Peyer's patch (tissue), 4 donors: Measurements from ENCODE around the gene VPS4B.

Experiments used
- POLR2A ChIP-seq, 2 donors: fragments of 450-650 bp; IDR thresholded peaks; one replicate each; pipeline ENCODE4 v1.5.1; 2017; ENCODE audit warnings: antibody characterized with exemption in 2 of 2, mild to moderate bottlenecking in 2 of 2, moderate library complexity in 2 of 2
- TF ChIP-seq, protein P1 (sequence below), 6 experiments: fragments of 450-650 bp in 4 of 6; fragments of 200-600 bp in 2 of 6; sonication (generic) in 1 of 6; IDR thresholded peaks; one replicate each; pipeline ENCODE4 v1.5.1; 2017 to 2019; ENCODE audit warnings: antibody characterized with exemption in 6 of 6, mild to moderate bottlenecking in 3 of 6, moderate library complexity in 1 of 6

DNA sequence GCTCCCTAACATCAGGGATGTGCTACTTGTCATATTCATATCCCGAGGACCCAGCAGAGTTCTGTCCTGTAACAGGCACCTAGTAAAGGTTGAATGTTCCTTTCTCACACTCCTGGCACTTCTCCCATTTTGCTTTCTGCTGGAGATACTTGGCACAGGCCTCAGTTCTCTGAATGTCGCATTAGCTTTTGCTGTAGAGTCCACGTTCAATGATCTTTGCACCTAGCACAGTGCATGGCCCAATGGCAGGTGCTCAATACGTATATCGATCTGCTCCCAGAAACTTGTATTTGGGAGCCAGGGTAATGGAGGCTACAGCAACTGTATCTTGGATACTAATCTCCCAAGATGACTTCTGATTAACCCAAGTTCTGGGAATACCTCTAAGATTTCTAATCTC lies 24.8 kb upstream of the VPS4B start:
- TF ChIP-seq, protein P1, sequence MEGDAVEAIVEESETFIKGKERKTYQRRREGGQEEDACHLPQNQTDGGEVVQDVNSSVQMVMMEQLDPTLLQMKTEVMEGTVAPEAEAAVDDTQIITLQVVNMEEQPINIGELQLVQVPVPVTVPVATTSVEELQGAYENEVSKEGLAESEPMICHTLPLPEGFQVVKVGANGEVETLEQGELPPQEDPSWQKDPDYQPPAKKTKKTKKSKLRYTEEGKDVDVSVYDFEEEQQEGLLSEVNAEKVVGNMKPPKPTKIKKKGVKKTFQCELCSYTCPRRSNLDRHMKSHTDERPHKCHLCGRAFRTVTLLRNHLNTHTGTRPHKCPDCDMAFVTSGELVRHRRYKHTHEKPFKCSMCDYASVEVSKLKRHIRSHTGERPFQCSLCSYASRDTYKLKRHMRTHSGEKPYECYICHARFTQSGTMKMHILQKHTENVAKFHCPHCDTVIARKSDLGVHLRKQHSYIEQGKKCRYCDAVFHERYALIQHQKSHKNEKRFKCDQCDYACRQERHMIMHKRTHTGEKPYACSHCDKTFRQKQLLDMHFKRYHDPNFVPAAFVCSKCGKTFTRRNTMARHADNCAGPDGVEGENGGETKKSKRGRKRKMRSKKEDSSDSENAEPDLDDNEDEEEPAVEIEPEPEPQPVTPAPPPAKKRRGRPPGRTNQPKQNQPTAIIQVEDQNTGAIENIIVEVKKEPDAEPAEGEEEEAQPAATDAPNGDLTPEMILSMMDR (IDR thresholded peaks at IDR 0.05) = no peak
- no peak for TF ChIP-seq POLR2A (IDR thresholded peaks at IDR 0.05)
